ENCODE data around the gene LAMB1.

LAMB1 gene

DNA sequence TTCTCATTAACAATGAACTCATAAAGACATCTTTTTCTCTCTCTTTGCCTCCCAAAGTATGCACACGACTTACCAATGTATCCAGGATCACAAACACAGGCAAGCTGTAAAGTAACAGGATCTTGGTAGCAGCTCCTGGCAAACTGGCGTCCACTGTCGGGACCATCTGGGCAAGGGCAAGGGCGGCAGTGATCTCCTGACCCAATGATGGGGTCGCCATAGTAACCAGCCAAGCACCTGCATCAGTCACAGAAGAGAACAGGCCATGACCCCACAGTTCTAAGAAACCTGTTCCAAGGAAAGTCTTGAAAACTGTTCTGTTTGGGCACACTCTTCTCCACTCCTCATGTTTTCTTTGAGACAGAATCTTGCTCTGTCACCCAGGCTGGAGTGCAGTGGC, 47.6 kb downstream of the LAMB1 start:
- no peak for DNase-seq (ENCODE audit: low read depth, low spot score)
- TF ChIP-seq CTCF (IDR thresholded peaks at IDR 0.05; ENCODE audit: insufficient read depth, low read length, missing control alignments), result no peak
- H3K4me3 ChIP-seq (ENCODE audit: low read depth, low read length), result no peak overlapping the region
- ChIA-PET CTCF (interaction anchor here (1.0 to 1.7 kb wide), 2 partner anchors 11 to 17 kb away, joined by 3 to 4 read pairs; no protein-coding TSS in a partner anchor), POLR2A (no interaction called here)

GRCh38 chr7:107953924-107954303, 49.0 kb downstream of the LAMB1 start:
- DNase-seq (ENCODE audit: low read depth, low spot score), result no peak
- TF ChIP-seq CTCF (IDR thresholded peaks at IDR 0.05; ENCODE audit: insufficient read depth, low read length, missing control alignments), result no peak
- ChIA-PET POLR2A (interaction anchor here (1.2 kb wide), 1 partner anchor 10 kb away, joined by 3 read pairs; no protein-coding TSS in a partner anchor), CTCF (interaction anchor here (1.7 kb wide), 1 partner anchor 18 kb away, joined by 3 read pairs; no protein-coding TSS in a partner anchor)
- no peak overlapping the region for H3K4me3 ChIP-seq (ENCODE audit: low read depth, low read length)

DNA sequence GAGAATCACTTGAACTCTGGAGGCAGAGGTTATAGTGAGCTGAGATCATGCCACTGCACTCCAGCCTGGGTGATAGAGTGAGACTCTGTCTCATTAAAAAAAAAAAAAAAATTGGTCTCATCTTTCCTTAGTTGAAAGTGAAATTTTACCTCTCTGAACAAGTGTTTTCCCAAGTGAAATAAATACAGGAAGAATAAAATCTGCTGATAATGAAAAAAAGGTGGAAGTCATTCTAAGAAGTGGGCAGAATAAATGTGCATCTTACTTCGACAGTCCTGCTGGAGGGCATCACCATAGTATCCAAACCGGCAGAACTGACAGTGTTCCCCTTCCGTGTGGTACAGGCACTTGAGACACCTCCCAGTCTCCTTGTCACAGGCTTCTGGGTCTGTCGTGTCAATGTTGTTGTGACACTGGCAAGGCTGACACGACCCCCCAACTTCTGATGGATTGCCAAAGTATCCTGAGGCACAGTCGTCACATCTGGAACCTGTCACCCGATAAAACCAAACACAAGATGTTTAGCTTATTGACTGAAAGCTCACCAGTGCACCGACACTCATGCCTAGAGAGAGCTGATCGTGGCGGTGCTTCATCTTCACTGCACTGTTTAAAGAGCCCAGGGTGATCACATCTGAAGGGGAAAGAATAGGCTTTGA, 49.6 kb downstream of the LAMB1 start:
- CTCF ChIA-PET, result interaction anchor here (0.8 kb wide), 1 partner anchor 192 kb away, joined by 3 read pairs; no protein-coding TSS in a partner anchor
- TF ChIP-seq CTCF (IDR thresholded peaks at IDR 0.05; ENCODE audit: insufficient read depth, low read length, missing control alignments), result no peak
- no peak overlapping the region for H3K4me3 ChIP-seq (ENCODE audit: low read depth, low read length)
- POLR2A ChIA-PET, result interaction anchor here (1.2 to 1.6 kb wide), 2 partner anchors 13 to 16 kb away, joined by 3 to 8 read pairs; no protein-coding TSS in a partner anchor
- DNase-seq (ENCODE audit: low read depth, low spot score), result no peak

- H3K4me3 ChIP-seq (ENCODE audit: low read depth, low read length), result no peak overlapping the region
- CTCF ChIA-PET, result interaction anchor here (0.9 to 2.0 kb wide), 4 partner anchors 10 to 194 kb away, joined by 3 to 7 read pairs (median 6); no protein-coding TSS in a partner anchor
- POLR2A ChIA-PET, result interaction anchor here (1.2 to 1.6 kb wide), 3 partner anchors 15 to 48 kb away, joined by 3 to 8 read pairs (median 5); no protein-coding TSS in a partner anchor
These were observed 51.1 kb downstream of the LAMB1 start for GRCh38 chr7:107951896-107952295.

DNA sequence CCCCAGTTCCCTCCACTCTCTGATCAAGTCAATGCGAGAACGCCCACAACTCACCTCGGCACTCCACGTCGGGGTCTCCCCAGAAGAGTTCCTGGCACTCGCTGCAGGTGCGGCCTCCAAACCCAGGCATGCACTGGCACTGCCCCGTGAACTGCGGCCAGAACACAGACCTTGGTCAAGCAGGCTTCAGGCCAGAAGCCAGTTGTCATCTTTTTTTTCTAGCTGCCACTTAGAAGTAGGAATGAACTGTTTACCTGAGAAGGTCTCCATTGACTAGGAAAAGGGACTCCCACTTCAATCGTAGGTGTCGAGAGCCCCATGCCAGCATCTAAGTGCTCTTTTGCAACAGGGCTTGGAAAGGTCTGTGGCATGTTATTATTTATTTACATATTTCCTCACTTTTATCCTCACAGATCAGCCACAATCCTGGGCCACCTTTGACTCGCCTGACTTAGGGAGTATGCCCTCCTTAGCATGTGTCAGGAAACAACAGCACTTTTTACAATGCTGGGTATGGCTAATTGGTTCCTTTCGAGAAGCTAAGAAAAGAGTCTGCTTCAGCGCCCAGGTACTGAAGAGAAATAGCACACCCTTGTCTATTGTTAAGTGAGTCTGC, 51.7 kb downstream of the LAMB1 start:
- no peak for DNase-seq (ENCODE audit: low read depth, low spot score)
- ChIA-PET POLR2A (no interaction called here), CTCF (interaction anchor here (1.2 to 2.0 kb wide), 3 partner anchors 10 to 195 kb away, joined by 7 read pairs; no protein-coding TSS in a partner anchor)
- TF ChIP-seq CTCF (IDR thresholded peaks at IDR 0.05; ENCODE audit: insufficient read depth, low read length, missing control alignments), result no peak
- H3K4me3 ChIP-seq (ENCODE audit: low read depth, low read length), result no peak overlapping the region

More at GRCh38 chr7:107951896-107952295, 51.1 kb downstream of the LAMB1 start:
- no peak for TF ChIP-seq CTCF (IDR thresholded peaks at IDR 0.05; ENCODE audit: insufficient read depth, low read length, missing control alignments)
- DNase-seq (ENCODE audit: low read depth, low spot score), result no peak

GRCh38 chr7:107949443-107949935, 53.5 kb downstream of the LAMB1 start:
- no peak overlapping the region for H3K4me3 ChIP-seq (ENCODE audit: low read depth, low read length)
- CTCF ChIA-PET, result no interaction called here
- no peak for DNase-seq (ENCODE audit: low read depth, low spot score)
- POLR2A ChIA-PET, result interaction anchor here (0.7 to 0.9 kb wide), 2 partner anchors 11 to 55 kb away, joined by 3 read pairs; no protein-coding TSS in a partner anchor
- no peak for TF ChIP-seq CTCF (IDR thresholded peaks at IDR 0.05; ENCODE audit: insufficient read depth, low read length, missing control alignments)
